ENCODE results near the gene COL23A1. TPM values are rescaled to one million over a fixed set of nuclear protein-coding genes. Genes with fewer than 3 reads are reported as not detected.

Gene COL23A1
- total RNA-seq, 1 experiment from 2014 or later = not detected

DNA sequence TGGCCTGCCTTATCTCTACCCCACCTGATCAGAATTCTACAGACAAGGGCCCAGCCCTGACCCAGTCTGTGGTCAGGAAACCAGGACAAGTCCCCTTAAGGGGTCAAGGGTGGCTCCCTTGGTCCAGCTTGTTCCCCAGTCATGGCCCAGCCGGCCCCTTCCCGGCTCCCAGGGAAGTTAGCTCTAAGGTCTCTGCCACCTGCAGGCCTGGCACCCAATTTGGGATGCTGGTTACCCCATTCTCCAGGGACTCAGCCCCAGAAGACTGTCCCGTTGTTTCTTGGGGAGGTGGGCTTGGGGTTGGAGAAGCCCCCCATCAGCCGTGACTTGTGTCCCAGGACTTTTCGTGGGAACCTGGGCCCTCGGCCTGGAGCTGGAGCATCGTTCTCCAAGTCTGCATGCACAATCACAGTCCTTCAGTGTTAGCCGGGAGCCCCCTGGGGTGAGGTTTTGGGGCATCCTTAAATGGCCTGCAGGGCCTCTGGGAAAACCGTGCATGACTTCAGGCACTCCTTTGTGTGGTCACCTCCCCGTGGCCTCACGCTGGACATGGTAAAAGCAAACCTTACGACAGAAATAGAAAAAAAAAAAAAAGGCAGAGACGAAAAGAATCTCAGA lies 206.8 kb downstream of the COL23A1 start:
- Histone ChIP-seq H3K79me2 (ENCODE audit: low read length) (no peaks in the 10 kb centered on the region), H2AFZ (ENCODE audit: low read length) (no peak overlapping the region), H3F3A (ENCODE audit: low read length, unreplicated experiment) (no peaks in the 10 kb centered on the region), H3K27ac (ENCODE audit: low read length) (no peak overlapping the region), H4K20me1 (ENCODE audit: low read length) (no peaks in the 10 kb centered on the region), H3K27me3 (ENCODE audit: low read length) (peaks cover 44% of the 10 kb centered on the region), H3K9ac (ENCODE audit: low read length) (no peak overlapping the region), H3K4me2 (ENCODE audit: low read length) (no peak overlapping the region), H3K9me2 (replicated peaks; ENCODE audit: low read length) (no peaks in the 10 kb centered on the region), H3K4me1 (ENCODE audit: insufficient read depth, low read length) (no peaks in the 10 kb centered on the region), H3K9me3 (ENCODE audit: low read length) (no peaks in the 10 kb centered on the region), H3K4me3 (ENCODE audit: low read length) (no peak overlapping the region), H3K36me3 (ENCODE audit: low read depth, low read length) (no peaks in the 10 kb centered on the region)
- ChIA-PET POLR2A (ENCODE audit: unreplicated experiment) (no interaction called here), CTCF (no interaction called here)
- ATAC-seq = no peak
- intact Hi-C loops (cut with micrococcal nuclease) = no loop called here
- TF ChIP-seq CTCF (conservative IDR thresholded peaks at IDR 0.05; ENCODE audit: low read depth, low read length) (no peak), EZH2phosphoT487 (IDR thresholded peaks at IDR 0.05; ENCODE audit: borderline replicate concordance, low read length) (no peak), EZH2 (IDR thresholded peaks at IDR 0.05; ENCODE audit: low read length, unreplicated experiment) (no peak)
- no peak for DNase-seq
- BruUV-seq (replicated peaks) = no TSS peak

- Histone ChIP-seq H3K27ac (ENCODE audit: low read length) (no peak overlapping the region), H3K79me2 (ENCODE audit: low read length) (no peaks in the 10 kb centered on the region), H3K36me3 (ENCODE audit: low read depth, low read length) (no peaks in the 10 kb centered on the region), H3K27me3 (ENCODE audit: low read length) (peaks cover 37% of the 10 kb centered on the region), H3K4me1 (ENCODE audit: insufficient read depth, low read length) (no peaks in the 10 kb centered on the region), H3F3A (ENCODE audit: low read length, unreplicated experiment) (no peaks in the 10 kb centered on the region), H3K4me3 (ENCODE audit: low read length) (no peak overlapping the region), H3K4me2 (ENCODE audit: low read length) (no peak overlapping the region), H3K9me3 (ENCODE audit: low read length) (no peaks in the 10 kb centered on the region), H3K9me2 (replicated peaks; ENCODE audit: low read length) (no peaks in the 10 kb centered on the region), H3K9ac (ENCODE audit: low read length) (no peak overlapping the region), H4K20me1 (ENCODE audit: low read length) (no peaks in the 10 kb centered on the region), H2AFZ (ENCODE audit: low read length) (no peak overlapping the region)
- intact Hi-C loops (cut with micrococcal nuclease) = no loop called here
- ChIA-PET POLR2A (ENCODE audit: unreplicated experiment) (no interaction called here), CTCF (no interaction called here)
- BruUV-seq (replicated peaks) = no TSS peak
- DNase-seq = no peak
- TF ChIP-seq EZH2phosphoT487 (IDR thresholded peaks at IDR 0.05; ENCODE audit: borderline replicate concordance, low read length) = no peak
- no peak for TF ChIP-seq CTCF (conservative IDR thresholded peaks at IDR 0.05; ENCODE audit: low read depth, low read length)
- TF ChIP-seq EZH2 (IDR thresholded peaks at IDR 0.05; ENCODE audit: low read length, unreplicated experiment) = no peak
- ATAC-seq = no peak
Measured at GRCh38 chr5:178382754-178383164, 207.4 kb downstream of the COL23A1 start.

DNA sequence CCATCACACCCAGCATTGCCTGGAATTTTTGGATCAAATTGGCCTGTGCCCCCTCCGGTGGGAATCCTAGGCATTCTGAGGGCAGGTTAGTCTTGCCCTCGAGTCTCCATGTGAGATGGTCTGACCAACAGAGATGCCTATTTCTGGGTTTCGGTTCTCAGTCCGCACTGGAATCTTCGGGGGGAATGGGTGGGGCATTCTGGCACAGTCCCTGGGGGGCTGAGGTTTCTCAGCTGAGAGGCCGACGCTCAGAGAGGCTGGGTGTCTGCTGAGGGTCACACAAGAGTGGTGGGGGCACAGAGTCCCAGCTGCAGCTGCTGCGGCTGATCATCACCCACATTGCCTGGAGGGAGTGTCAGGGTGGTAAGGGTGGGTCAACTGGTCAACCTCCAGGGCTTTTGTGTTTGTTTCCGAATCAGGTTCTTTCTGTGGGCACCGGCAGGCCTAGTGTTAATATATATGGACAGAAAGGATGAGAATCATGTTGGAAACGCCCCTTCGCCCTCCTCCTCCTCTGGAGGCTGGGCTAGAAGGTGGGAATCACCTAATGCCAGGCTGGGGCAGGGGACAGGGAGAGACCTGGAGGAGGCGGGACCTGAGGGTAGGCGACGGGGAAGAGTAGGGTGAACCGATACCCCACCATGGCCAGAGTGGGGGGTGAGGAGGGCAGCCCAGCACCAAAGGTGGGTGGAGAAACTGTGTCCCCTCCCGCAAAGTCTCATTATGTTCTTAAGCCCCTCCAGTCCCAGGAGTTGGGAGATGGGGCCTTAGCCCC lies 208.1 kb downstream of the COL23A1 start:
- H3K4me3 ChIP-seq (ENCODE audit: low read length) = no peak overlapping the region
- H3K4me1 ChIP-seq (ENCODE audit: insufficient read depth, low read length) = no peaks in the 10 kb centered on the region
- H3K9me2 ChIP-seq (replicated peaks; ENCODE audit: low read length) = no peaks in the 10 kb centered on the region
- H4K20me1 ChIP-seq (ENCODE audit: low read length) = no peaks in the 10 kb centered on the region
- ChIA-PET CTCF (no interaction called here), POLR2A (ENCODE audit: unreplicated experiment) (no interaction called here)
- intact Hi-C loops (cut with micrococcal nuclease) = no loop called here
- H2AFZ ChIP-seq (ENCODE audit: low read length) = no peak overlapping the region
- no peaks in the 10 kb centered on the region for H3K36me3 ChIP-seq (ENCODE audit: low read depth, low read length)
- TF ChIP-seq EZH2 (IDR thresholded peaks at IDR 0.05; ENCODE audit: low read length, unreplicated experiment) (no peak), EZH2phosphoT487 (IDR thresholded peaks at IDR 0.05; ENCODE audit: borderline replicate concordance, low read length) (no peak), CTCF (conservative IDR thresholded peaks at IDR 0.05; ENCODE audit: low read depth, low read length) (no peak)
- no peaks in the 10 kb centered on the region for H3K9me3 ChIP-seq (ENCODE audit: low read length)
- ATAC-seq = no peak
- BruUV-seq (replicated peaks) = no TSS peak
- H3F3A ChIP-seq (ENCODE audit: low read length, unreplicated experiment) = no peaks in the 10 kb centered on the region
- H3K27ac ChIP-seq (ENCODE audit: low read length) = no peak overlapping the region
- peaks cover 31% of the 10 kb centered on the region for H3K27me3 ChIP-seq (ENCODE audit: low read length)
- no peak for DNase-seq
- no peak overlapping the region for H3K9ac ChIP-seq (ENCODE audit: low read length)
- H3K79me2 ChIP-seq (ENCODE audit: low read length) = no peaks in the 10 kb centered on the region
- no peak overlapping the region for H3K4me2 ChIP-seq (ENCODE audit: low read length)

Data from PC-3 (cell line).